IMR-90 (cell line): ENCODE results near the gene FKBP4. TPM values are rescaled to one million over a fixed set of nuclear protein-coding genes. Genes with fewer than 3 reads are reported as not detected.

Experiments
- ATAC-seq: fragments of 200-7000 bp; cut with Tn5 transposase; 2 replicates; pipeline ENCODE4 v1.9.1; 2020; ENCODE audit warnings: low read depth, mild to moderate bottlenecking, moderate library complexity
- BruUV-seq: library from RNA; stranded (reverse); fragments of 400-500 nt; replicated peaks from 2 replicates; lab custom pipeline; 2021; lab: Mats Ljungman, UMichigan
- CTCF ChIA-PET: fragments of 300-600 bp; formaldehyde crosslinking; extraction: SDS; loops from one replicate; lab custom pipeline; 2021; ENCODE audit warnings: antibody characterized with exemption; lab: Yijun Ruan, JAX
- POLR2A ChIA-PET: fragments of 300-600 bp; sonication (Branson Sonifier 250); formaldehyde crosslinking; loops from one replicate; lab custom pipeline; 2022; ENCODE audit warnings: antibody characterized with exemption; ENCODE audit not compliant: unreplicated experiment; lab: Charles Lee
- DNase-seq: peaks from one replicate; pipeline ENCODE4 v3.0.0; 2013
- H2AFZ ChIP-seq: replicated peaks from 2 replicates; pipeline ENCODE3; 2013; ENCODE audit warnings: low read length, mild to moderate bottlenecking; ENCODE audit not compliant: poor library complexity
- H2AK5ac ChIP-seq: 2 replicates; pipeline ENCODE4 v1.6.1; 2013; ENCODE audit warnings: low read depth, low read length, inconsistent platforms
- H2AK9ac ChIP-seq: replicated peaks from 2 replicates; pipeline ENCODE3; 2013; ENCODE audit warnings: mild to moderate bottlenecking, low read depth, low read length, moderate library complexity; ENCODE audit not compliant: poor library complexity
- H2BK120ac ChIP-seq: 2 replicates; pipeline ENCODE4 v1.6.1; 2013; ENCODE audit warnings: low read depth, low read length, inconsistent platforms
- H2BK15ac ChIP-seq: 3 replicates; pipeline ENCODE4 v1.6.1; 2013; ENCODE audit warnings: low read depth, low read length, inconsistent platforms
- H2BK20ac ChIP-seq: 2 replicates; pipeline ENCODE4 v1.6.1; 2013; ENCODE audit warnings: low read depth, mild to moderate bottlenecking, inconsistent platforms, low read length, moderate library complexity
- H2BK5ac ChIP-seq: 2 replicates; pipeline ENCODE4 v1.6.1; 2013; ENCODE audit warnings: mild to moderate bottlenecking, low read depth, low read length, inconsistent platforms; ENCODE audit not compliant: poor library complexity, severe bottlenecking
- H3K14ac ChIP-seq: replicated peaks from 2 replicates; pipeline ENCODE4 v1.6.1; 2013; ENCODE audit warnings: low read depth, low read length, inconsistent platforms
- H3K18ac ChIP-seq: 2 replicates; pipeline ENCODE4 v1.6.1; 2013; ENCODE audit warnings: low read depth, low read length, control low read depth
- H3K23ac ChIP-seq: 2 replicates; pipeline ENCODE4 v1.6.1; 2013; ENCODE audit warnings: low read depth, low read length, inconsistent platforms
- H3K27ac ChIP-seq: 2 replicates; pipeline ENCODE4 v1.5.1; 2013; ENCODE audit warnings: mild to moderate bottlenecking, control low read depth, low read length; ENCODE audit not compliant: insufficient read depth
- H3K27me3 ChIP-seq: 2 replicates; pipeline ENCODE4 v1.6.1; 2013; ENCODE audit warnings: low read length; ENCODE audit not compliant: control insufficient read depth, insufficient read depth
- H3K36me3 ChIP-seq: 2 replicates; pipeline ENCODE4 v1.6.1; 2013; ENCODE audit warnings: low read length, mixed read lengths; ENCODE audit not compliant: control insufficient read depth, insufficient read depth
- H3K4ac ChIP-seq: 2 replicates; pipeline ENCODE4 v1.6.1; 2013; ENCODE audit warnings: low read depth, low read length, inconsistent platforms
- H3K4me1 ChIP-seq: 2 replicates; pipeline ENCODE4 v1.6.1; 2013; ENCODE audit warnings: low read length, mixed read lengths; ENCODE audit not compliant: control insufficient read depth, insufficient read depth
- H3K4me2 ChIP-seq: 2 replicates; pipeline ENCODE4 v1.6.1; 2013; ENCODE audit warnings: low read depth, mild to moderate bottlenecking, control low read depth, low read length, moderate library complexity
- H3K4me3 ChIP-seq: 2 replicates; pipeline ENCODE4 v1.5.1; 2013; ENCODE audit warnings: low read depth, mild to moderate bottlenecking, control low read depth, low read length, moderate library complexity; ENCODE audit not compliant: insufficient read depth
- H3K56ac ChIP-seq: 2 replicates; pipeline ENCODE4 v1.6.1; 2013; ENCODE audit warnings: low read length, inconsistent platforms; ENCODE audit not compliant: insufficient read depth; ENCODE audit errors: extremely low read depth
- H3K79me1 ChIP-seq, 2 experiments: 2 replicates each; pipeline ENCODE4 v1.6.1; 2013; ENCODE audit warnings: low read length in 2 of 2, inconsistent platforms in 1 of 2, low read depth in 1 of 2
- H3K9ac ChIP-seq: 2 replicates; pipeline ENCODE4 v1.6.1; 2013; ENCODE audit warnings: low read depth, low read length, control low read depth
- H3K9me1 ChIP-seq: 2 replicates; pipeline ENCODE4 v1.6.1; 2013; ENCODE audit warnings: low read length, inconsistent platforms; ENCODE audit not compliant: insufficient read depth
- H3K9me3 ChIP-seq: 2 replicates; pipeline ENCODE4 v1.6.1; 2013; ENCODE audit warnings: low read length; ENCODE audit not compliant: control insufficient read depth, insufficient read depth
- H4K20me1 ChIP-seq: 2 replicates; pipeline ENCODE4 v1.6.1; 2013; ENCODE audit warnings: low read length, inconsistent platforms; ENCODE audit not compliant: insufficient read depth
- H4K5ac ChIP-seq: 2 replicates; pipeline ENCODE4 v1.6.1; 2013; ENCODE audit warnings: mild to moderate bottlenecking, low read depth, low read length, control low read depth
- H4K8ac ChIP-seq, 2 experiments: 2 replicates each; pipeline ENCODE4 v1.6.1; 2013; ENCODE audit warnings: low read depth in 2 of 2, low read length in 2 of 2, control low read depth in 1 of 2, inconsistent platforms in 1 of 2
- H4K91ac ChIP-seq: 2 replicates; pipeline ENCODE4 v1.6.1; 2013; ENCODE audit warnings: low read depth, low read length, inconsistent platforms; ENCODE audit not compliant: insufficient read depth
- BHLHE40 ChIP-seq: fragments of 150-350 bp; IDR thresholded peaks from 2 replicates; pipeline ENCODE4 v1.6.1; 2016; ENCODE audit warnings: mild to moderate bottlenecking, low read depth, low read length
- CHD1 ChIP-seq: IDR thresholded peaks from 2 replicates; pipeline ENCODE4 v1.6.1; 2012; ENCODE audit warnings: low read depth, low read length, improper control_type of control experiment
- CTCF ChIP-seq: conservative IDR thresholded peaks from 2 replicates; pipeline ENCODE4 v1.5.1; 2012; ENCODE audit warnings: mild to moderate bottlenecking, low read depth, low read length, improper control_type of control experiment
- FOS ChIP-seq: fragments of 150-350 bp; IDR thresholded peaks from 2 replicates; pipeline ENCODE4 v1.6.1; 2016; ENCODE audit warnings: low read depth, low read length
- MAFK ChIP-seq: IDR thresholded peaks from 2 replicates; pipeline ENCODE4 v1.6.1; 2012; ENCODE audit warnings: low read depth, low read length, improper control_type of control experiment
- MXI1 ChIP-seq: IDR thresholded peaks from 2 replicates; pipeline ENCODE4 v1.6.1; 2012; ENCODE audit warnings: low read depth, mild to moderate bottlenecking, low read length, moderate library complexity, borderline replicate concordance
- NFE2L2 ChIP-seq: fragments of 150-350 bp; IDR thresholded peaks from 2 replicates; pipeline ENCODE4 v1.6.1; 2016; ENCODE audit warnings: low read depth, mild to moderate bottlenecking, low read length
- RAD21 ChIP-seq: IDR thresholded peaks from 2 replicates; pipeline ENCODE4 v1.6.1; 2012; ENCODE audit warnings: low read length, improper control_type of control experiment
- RCOR1 ChIP-seq: IDR thresholded peaks from 2 replicates; pipeline ENCODE4 v1.6.1; 2012; ENCODE audit warnings: mild to moderate bottlenecking, low read length, improper control_type of control experiment; ENCODE audit not compliant: insufficient replicate concordance
- RFX5 ChIP-seq: IDR thresholded peaks from 2 replicates; pipeline ENCODE4 v1.8.0; 2012; ENCODE audit warnings: low read depth, mild to moderate bottlenecking, low read length, moderate library complexity
- USF2 ChIP-seq: fragments of 150-350 bp; IDR thresholded peaks from 2 replicates; pipeline ENCODE4 v1.6.1; 2017; ENCODE audit warnings: mild to moderate bottlenecking, antibody characterized with exemption, low read length, low read depth
- dilution Hi-C: fragments of 300-500 bp; cut with HindIII; formaldehyde crosslinking; loops from one replicate; pipeline ENCODE4 v1.14.3; 2018; ENCODE audit warnings: low sequenced_read_pairs; ENCODE audit not compliant: unreplicated experiment
- in situ Hi-C: fragments of 300-500 bp; cut with MboI; formaldehyde crosslinking; loops from 3 replicates; pipeline ENCODE4 v1.14.3; 2019; ENCODE audit warnings: low sequenced_read_pairs, inconsistent platforms, mixed read lengths
- intact Hi-C: fragments of 100-400 bp; cut with micrococcal nuclease; formaldehyde crosslinking; loops from 2 replicates; pipeline ENCODE4 v1.10.0; 2022
- polyA plus RNA-seq, 3 experiments: library from polyadenylated mRNA; depleted of rRNA; stranded (reverse); fragments of >200 nt; gene quantifications; 2 replicates each; pipeline ENCODE4 v1.2.3, GENCODE V29; 2012; ENCODE audit warnings: low replicate concordance in 1 of 3
- total RNA-seq: library from RNA; depleted of rRNA; stranded (reverse); fragments of >200 nt; gene quantifications from 2 replicates; pipeline ENCODE4 v1.2.3, GENCODE V29; 2012

FKBP4 gene
- total and polyA plus RNA-seq, 2 of the 4 experiments (the other 2 are of a cell fraction): 35.7 to 36.0 TPM

GRCh38 chr12:2764398-2764797 lies 30.4 kb upstream of the FKBP4 start:
- Histone ChIP-seq H3K9me1 (peaks cover 5% of the 10 kb centered on the region; the same call in 1 of the 2 replicates), H2BK120ac (no peak overlapping the region), H3K56ac (no peak overlapping the region), H3K36me3 (no peaks in the 10 kb centered on the region), H2BK20ac (no peak overlapping the region), H2AK5ac (no peak overlapping the region), H3K18ac (no peak overlapping the region), H3K4ac (no peak overlapping the region), H3K27me3 (peaks cover 45% of the 10 kb centered on the region), H3K14ac (no peak overlapping the region), H2AFZ (no peak overlapping the region), H4K91ac (no peak overlapping the region), H4K8ac (no peak overlapping the region), H4K5ac (no peak overlapping the region), H3K79me1 (no peaks in the 10 kb centered on the region), H2BK5ac (no peak overlapping the region), H2AK9ac (no peak overlapping the region), H3K4me3 (no peak overlapping the region), H3K4me2 (no peak overlapping the region), H2BK15ac (no peak overlapping the region), H3K27ac (no peak overlapping the region), H3K9me3 (no peaks in the 10 kb centered on the region), H4K20me1 (no peaks in the 10 kb centered on the region), H3K9ac (no peak overlapping the region), H3K23ac (no peak overlapping the region), H3K4me1 (no peaks in the 10 kb centered on the region)
- no TSS peak for BruUV-seq
- TF ChIP-seq MAFK (no peak), CTCF (no peak), USF2 (no peak), NFE2L2 (no peak), RFX5 (no peak), BHLHE40 (no peak), CHD1 (no peak), RAD21 (no peak), RCOR1 (no peak), FOS (no peak), MXI1 (no peak)
- ChIA-PET CTCF (no interaction called here), POLR2A (interaction anchor here (0.6 kb wide), 1 partner anchor 227 kb away, joined by 13 read pairs; no protein-coding TSS in a partner anchor)
- in situ Hi-C loops: no loop called here
- no peak for DNase-seq
- dilution Hi-C loops: no loop called here
- no peak for ATAC-seq
- intact Hi-C loops: no loop called here
